Measurements from ENCODE around the gene VANGL1.

Gene VANGL1

DNA sequence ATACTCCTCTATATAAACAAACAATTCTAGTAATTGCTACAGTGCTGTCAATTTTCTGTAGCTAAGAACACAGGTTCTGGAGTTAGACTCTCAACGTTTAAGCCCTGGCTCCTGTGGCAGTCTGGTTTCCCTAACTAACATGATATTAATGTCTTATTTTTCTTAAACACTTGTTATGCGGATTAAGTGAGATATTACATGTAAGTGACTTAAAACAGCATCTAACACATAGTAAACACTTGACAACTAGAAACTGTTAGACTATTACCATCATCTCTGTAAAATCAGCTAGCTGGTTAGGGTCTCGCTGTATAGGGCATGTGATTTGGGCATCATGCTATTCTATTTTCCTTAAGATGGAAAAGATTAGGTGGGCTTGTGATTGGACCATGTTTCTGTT is 2.3 kb downstream of the VANGL1 start:
- no peak for DNase-seq

DNA sequence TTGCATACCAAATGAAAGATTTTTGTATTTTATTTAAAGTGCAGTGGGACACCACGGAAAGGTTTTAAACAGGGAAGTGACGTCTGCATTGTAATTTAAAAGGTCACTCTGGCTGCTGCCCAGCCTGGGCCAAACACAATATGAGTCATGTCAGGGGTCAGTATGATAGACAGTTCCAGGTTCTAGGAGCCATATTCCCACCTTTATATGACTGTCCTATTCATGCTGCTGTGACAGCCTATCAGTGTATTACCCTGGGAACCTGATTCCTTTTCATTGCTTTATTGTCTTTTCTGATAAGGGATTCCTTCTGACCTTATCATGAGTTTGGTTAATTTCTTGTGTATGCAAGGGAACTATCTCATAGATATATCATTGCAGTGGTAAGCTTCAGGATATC is 5.3 kb downstream of the VANGL1 start:
- DNase-seq: no peak

- no peak for DNase-seq
Measured at GRCh38 chr1:115647507-115647906, 5.7 kb downstream of the VANGL1 start.

- no peak for DNase-seq
Measured at GRCh38 chr1:115647919-115648650, 6.3 kb downstream of the VANGL1 start.

DNA sequence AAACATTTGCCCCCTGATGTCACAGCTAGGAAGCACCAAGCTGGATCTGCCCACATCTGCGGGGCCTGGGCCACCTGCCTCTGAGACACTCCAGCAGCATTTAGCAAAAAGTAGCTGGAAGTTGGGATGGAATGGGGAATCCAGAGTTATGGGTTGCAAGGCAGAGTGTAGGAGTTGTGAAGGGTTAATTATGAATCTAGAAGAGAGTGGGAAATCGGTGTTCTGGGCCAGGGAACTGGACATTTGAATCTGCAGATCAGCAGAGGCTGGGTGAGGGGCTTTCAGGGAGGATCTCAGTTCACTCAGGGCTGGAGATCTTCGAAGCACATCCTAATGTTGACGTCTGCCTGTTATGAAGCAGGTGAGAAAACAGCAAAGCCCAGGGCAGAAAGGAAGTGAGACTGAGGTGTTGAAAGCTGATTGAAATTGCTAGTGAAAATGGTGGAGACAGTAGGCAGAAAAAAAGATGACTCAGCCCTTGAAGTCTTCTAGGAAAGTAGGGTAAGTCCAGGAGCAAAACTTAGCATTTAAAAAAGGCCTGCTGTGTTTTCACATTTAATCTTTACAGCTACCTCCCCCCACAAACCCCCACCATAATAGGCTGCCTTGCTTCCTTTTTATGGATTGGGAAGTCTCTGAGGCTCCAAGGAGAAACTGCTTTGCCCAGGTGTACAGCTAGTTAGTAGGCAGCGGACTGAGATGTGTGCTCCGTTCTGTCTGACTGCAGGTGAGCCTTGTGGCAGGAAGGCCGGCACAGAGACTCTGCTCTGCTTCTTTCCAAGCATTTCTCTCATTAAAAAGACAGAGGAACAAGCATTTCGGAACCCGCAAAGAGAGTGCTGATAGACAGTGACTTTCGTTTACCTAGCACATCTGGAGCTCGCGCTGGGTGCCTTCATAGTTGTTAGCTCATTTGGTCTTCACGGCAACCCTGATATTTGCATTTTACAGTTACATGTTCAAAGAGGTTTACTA is 7.2 kb downstream of the VANGL1 start:
- no peak for DNase-seq

DNA sequence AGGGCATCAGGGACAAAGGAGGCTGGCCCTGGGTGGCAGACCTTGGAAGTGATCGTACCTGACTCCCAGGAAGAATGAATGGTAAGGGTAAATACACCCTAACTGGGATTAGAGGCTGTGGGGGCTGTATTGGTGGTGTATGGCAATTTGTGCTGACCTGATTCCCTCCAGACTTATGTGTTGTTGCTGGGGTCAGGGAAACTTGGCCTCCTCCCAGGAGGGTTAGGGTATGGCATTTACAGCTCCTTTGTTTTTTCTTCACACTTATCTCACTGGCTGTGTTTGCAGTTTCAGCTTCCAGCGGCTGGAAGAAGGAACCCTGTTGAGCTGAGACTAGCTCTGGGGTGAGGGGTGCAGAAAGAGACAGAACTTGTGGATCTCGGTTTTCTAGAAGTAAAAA is 8.2 kb downstream of the VANGL1 start:
- no peak for DNase-seq

GRCh38 chr1:115650961-115651360 is 9.2 kb downstream of the VANGL1 start:
- DNase-seq: no peak

DNA sequence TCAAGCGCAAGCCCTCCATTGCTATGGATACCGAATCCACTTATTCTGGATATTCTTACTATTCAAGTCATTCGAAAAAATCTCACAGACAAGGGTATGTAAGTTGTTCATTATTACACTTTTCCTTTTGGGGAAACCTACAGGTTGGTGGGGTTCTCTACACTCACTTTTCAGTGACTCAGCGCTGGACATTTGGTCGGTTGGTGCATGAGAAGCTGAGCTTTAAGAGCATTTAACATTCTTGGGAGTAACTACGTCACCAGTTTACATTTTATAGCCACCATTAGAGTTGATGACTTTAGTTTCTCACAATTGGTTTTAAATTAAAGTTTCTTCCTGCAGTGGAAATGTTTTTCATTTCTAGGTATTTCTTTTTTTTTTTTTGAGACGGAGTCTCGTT is 9.6 kb downstream of the VANGL1 start:
- no peak for DNase-seq

GRCh38 chr1:115652236-115652788 is 10.5 kb downstream of the VANGL1 start:
- DNase-seq: no peak

DNA sequence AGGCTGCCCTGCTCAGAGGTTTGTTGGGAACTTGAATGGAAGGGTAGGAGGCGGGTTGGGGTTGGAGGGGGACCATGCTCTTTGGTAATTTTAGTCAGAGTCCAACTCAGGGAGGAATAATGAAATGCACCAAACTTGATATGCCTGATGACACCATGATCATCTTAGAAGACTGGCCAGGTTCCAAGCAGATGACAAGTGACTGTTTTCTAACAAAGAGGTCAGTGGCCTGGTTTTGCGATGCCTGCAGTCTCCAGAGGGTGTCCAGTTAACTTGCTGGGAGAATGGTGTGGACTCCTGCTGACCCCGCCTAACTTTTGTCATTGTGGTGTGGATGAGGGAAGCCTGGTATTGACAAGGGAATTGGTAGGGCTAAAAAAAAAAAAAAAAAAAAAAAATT is 12.4 kb downstream of the VANGL1 start:
- no peak for DNase-seq

DNA sequence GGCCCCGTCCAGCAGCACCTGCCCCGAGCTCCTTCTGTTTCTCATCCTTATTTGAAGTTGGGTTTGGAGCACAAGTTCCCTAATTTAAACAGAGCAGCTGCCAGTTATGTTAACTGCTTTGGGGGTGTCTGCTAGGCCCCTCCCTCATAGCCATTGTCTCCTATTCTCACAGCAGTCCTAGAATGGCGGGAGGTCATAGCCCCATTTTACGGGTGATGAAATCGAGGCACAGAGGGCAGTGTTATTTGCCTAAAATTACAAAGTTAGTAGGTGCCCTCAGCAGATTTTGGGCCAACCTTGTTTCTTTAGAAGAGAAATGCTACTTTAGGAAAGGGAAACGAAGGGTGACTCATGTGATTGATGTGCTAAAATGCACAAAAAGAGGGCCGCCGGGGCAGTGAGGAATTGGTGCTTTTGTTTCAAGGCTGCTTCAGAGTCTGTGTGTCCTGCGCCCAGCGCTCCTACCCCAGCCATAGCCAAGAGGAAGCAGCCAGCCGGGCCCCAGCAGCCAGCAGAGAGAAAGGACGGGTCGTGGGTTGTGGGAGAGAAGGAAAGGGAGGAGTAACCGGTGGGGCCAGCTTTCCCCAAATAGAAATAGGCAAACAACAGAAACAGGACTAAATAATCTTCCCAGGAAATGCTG is 13.0 kb downstream of the VANGL1 start:
- DNase-seq: no peak

GRCh38 chr1:115655306-115655663 is 13.5 kb downstream of the VANGL1 start:
- DNase-seq: no peak

- DNase-seq: no peak
Measured at GRCh38 chr1:115655916-115656315, 14.1 kb downstream of the VANGL1 start.

- no peak for DNase-seq
Measured at GRCh38 chr1:115656461-115657077, 14.8 kb downstream of the VANGL1 start.

DNA sequence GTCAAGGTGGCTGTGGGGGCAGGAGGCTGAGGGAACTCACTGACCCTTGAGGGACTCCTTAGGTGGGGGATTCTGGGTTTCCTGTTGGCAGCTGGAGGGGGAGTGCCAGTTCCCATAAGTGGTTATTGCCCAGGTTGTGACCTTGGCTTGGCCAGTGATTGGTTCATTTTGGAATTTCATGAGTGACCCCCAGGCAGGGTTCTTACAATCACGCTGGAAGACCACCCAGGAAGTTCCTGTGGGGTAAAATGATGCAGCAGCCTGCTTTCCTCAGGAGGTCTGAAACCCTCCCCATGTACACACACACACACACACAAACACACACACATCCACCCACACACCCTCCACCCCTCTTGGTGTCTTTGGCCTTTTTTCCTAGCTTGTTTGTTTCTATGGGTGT is 16.9 kb downstream of the VANGL1 start:
- no peak for DNase-seq

GRCh38 chr1:115660151-115660550 is 18.4 kb downstream of the VANGL1 start:
- no peak for DNase-seq

DNA sequence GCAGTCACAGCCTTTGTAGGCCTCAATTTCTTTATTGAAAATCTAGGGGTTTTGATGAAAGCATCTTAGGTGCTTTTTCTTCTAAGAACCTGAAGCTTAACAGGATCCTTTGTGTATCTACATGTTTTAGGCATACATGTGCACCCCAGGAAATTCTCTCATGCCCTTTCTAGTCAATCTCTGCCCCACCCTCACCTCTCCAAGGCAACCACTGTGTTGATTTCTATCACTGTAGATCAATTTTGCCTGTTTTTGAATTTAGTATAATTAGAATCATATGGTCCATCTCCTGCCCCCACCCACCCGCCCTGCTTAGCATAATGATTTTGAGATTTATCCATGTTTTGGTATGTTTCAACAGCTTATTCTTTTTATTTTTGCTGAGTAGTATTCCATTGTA is 19.4 kb downstream of the VANGL1 start:
- DNase-seq: no peak

DNA sequence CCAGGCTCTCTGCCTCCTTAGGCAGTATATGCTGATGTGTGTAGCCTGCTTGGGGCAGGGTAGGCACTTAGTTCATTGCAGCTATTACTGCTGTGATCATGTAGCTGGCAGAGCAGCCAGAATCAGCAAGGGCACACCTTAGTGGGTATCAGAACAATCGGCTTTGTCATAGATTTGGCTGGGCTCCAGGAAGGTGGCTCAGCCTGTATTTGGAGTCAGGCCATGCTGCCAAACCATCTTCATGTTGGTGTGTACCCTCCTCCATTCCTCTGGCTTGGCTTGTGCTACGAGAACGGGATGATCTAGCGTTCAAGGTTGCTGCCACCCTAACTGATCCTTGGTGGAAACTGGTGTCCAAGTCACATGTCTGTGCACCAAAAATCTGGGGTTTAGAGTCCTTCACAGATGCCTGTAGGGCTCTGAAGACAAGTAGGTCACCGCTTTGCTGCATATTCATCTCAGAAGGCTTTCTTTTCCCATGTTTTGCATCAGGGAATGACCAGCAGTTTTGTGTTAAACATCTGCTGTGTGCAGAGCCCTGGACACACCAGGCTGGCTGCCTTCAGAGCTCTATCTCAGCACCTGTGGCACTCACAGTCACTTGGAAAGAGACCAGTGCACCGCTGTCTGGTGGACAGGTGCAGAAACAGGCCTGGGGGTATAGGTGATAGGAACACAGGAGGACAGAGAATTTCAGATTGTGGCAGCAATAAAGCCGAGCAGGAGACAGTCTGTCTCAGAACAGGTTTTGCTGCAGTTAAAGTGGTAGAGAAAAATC is 23.7 kb downstream of the VANGL1 start:
- no peak for DNase-seq

GRCh38 chr1:115666206-115666605 is 24.4 kb downstream of the VANGL1 start:
- no peak for DNase-seq

DNA sequence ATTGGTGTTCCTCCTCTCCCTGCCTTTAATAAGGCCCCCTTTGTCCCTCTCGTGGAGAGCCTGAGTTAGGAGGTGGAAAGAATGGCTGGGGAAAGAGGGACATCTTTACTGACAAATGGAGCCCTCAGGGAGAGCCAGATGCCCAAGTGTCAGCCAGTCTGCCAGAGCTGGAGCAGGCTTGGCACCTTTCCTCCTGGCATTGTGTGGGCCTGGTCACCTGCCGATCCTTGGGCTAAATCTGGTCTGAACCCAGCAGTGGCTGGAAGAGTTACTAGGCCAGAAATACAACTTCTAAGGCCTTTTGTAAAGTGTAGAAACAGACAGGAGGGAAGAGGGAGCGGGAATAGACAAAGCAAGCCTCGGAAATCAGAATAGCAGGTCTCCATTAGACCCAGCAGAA is 24.9 kb downstream of the VANGL1 start:
- DNase-seq: no peak

DNA sequence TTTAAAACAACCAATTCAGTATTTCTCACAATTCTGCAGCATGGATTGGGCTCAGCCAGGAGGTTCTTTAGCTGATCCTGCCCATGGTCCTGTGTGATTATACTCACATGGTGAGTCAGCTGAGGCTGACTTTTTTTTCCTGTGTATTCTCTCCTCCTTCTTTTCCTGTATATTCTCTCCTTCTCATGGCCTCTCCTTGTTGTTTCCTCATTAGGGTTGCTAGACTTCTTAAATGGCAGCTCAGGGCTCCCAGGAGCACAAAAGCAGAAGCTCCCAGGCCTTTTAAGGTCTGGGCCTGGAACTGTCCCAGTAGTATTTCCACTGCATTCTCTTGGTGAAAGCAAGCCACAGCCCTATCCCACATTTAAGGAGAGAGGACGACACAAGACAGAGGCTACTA is 26.8 kb downstream of the VANGL1 start:
- DNase-seq: no peak
